Measurements from ENCODE around the gene POMGNT1. TPM values are rescaled to one million over a fixed set of nuclear protein-coding genes. Genes with fewer than 3 reads are reported as not detected.

The POMGNT1 gene
- total and polyA plus RNA-seq, 10 of the 15 experiments (the other 5 are each of a cell fraction or from before 2014, with no cell fraction given), result 8.6 to 35.2 (median 29.5) TPM

- TF ChIP-seq NRF1 (conservative IDR thresholded peaks at IDR 0.05; ENCODE audit: low read depth, low read length) (no peak; the same call in 1 of the 2 replicates), ESRRA (IDR thresholded peaks at IDR 0.05; ENCODE audit: low read length) (no peak), FOXK2 (IDR thresholded peaks at IDR 0.05) (peak; percentile 76), TBL1XR1 (IDR thresholded peaks at IDR 0.05; ENCODE audit: low read depth, low read length) (no peak), HSF1 (IDR thresholded peaks at IDR 0.05; ENCODE audit: low read depth, low read length) (no peak), WRNIP1 (IDR thresholded peaks at IDR 0.05; ENCODE audit: borderline replicate concordance, low read depth, low read length) (0 out of 2 replicates have a peak, but pooled peaks have one; percentile 27), ZNF24 (IDR thresholded peaks at IDR 0.05) (no peak), ATF3 (IDR thresholded peaks at IDR 0.05; ENCODE audit: borderline replicate concordance, extremely low read depth, low read depth, low read length) (no peak), SMAD5 (IDR thresholded peaks at IDR 0.05; ENCODE audit: low read depth) (no peak), CUX1 (IDR thresholded peaks at IDR 0.05; ENCODE audit: insufficient replicate concordance, low read depth, low read length) (peak; percentile 92), ATF7 (IDR thresholded peaks at IDR 0.05; ENCODE audit: low read depth) (peak; percentile 24; the same call in 1 of the 2 replicates), CREB1 (IDR thresholded peaks at IDR 0.05; ENCODE audit: low read depth) (peak; percentile 84), KLF5 (IDR thresholded peaks at IDR 0.05; ENCODE audit: partially characterized antibody) (no peak), SRF (IDR thresholded peaks at IDR 0.05; ENCODE audit: low read depth in 2 of 2, low read length in 2 of 2) (peak; percentile 92 to 99), IRF5 (IDR thresholded peaks at IDR 0.05; ENCODE audit: borderline replicate concordance) (no peak), NR2C1 (IDR thresholded peaks at IDR 0.05) (peak; percentile 89), EGR1 (IDR thresholded peaks at IDR 0.05; ENCODE audit: borderline replicate concordance in 1 of 2, low read depth in 2 of 2, low read length in 2 of 2) (peak in 1 of 2 experiments; percentile 41; a peak in 1 of 3 replicates), SP1 (IDR thresholded peaks at IDR 0.05; ENCODE audit: low read depth, low read length) (peak; percentile 97), EED (IDR thresholded peaks at IDR 0.05; ENCODE audit: low read depth) (no peak), CTCF (IDR thresholded peaks at IDR 0.05 in 2 of 3, conservative IDR thresholded peaks at IDR 0.05 in 1 of 3; ENCODE audit: control insufficient read depth in 2 of 3, extremely low read depth in 1 of 3, insufficient read depth in 1 of 3, low read depth in 3 of 3, low read length in 3 of 3) (no peak)
These were observed 49.3 kb upstream of the POMGNT1 start, which contains the start of gene RAD54L (continued) for GRCh38 chr1:46247436-46248121.
